Stimulated activated memory B cell treated with anti-CD40 and anti-IgM and Interleukin-4, amounts not matched to agents 10 μg/mL and 1 μg/mL and 100 μg/mL, for 72 hours (primary cell): ENCODE data around the gene RIGI.

ENCODE experiments used
- ATAC-seq: fragments of 150-1000 bp; cut with Tn5 transposase; 2 replicates; pipeline ENCODE4 v1.10.0; 2021
- H3K27ac Mint-ChIP-seq: one replicate; pipeline ENCODE4 v1.8.0; 2022; ENCODE audit warnings: mild to moderate bottlenecking, mixed read lengths
- H3K27me3 Mint-ChIP-seq: one replicate; pipeline ENCODE4 v1.8.0; 2022; ENCODE audit warnings: mixed read lengths
- H3K36me3 Mint-ChIP-seq: one replicate; pipeline ENCODE4 v1.8.0; 2022; ENCODE audit warnings: mixed read lengths
- H3K4me1 Mint-ChIP-seq: one replicate; pipeline ENCODE4 v1.8.0; 2022; ENCODE audit warnings: mixed read lengths
- H3K4me3 Mint-ChIP-seq: one replicate; pipeline ENCODE4 v1.8.0; 2022; ENCODE audit warnings: mild to moderate bottlenecking, moderate library complexity, mixed read lengths
- H3K9me3 Mint-ChIP-seq: one replicate; pipeline ENCODE4 v1.8.0; 2022; ENCODE audit warnings: mixed read lengths

RIGI gene

DNA sequence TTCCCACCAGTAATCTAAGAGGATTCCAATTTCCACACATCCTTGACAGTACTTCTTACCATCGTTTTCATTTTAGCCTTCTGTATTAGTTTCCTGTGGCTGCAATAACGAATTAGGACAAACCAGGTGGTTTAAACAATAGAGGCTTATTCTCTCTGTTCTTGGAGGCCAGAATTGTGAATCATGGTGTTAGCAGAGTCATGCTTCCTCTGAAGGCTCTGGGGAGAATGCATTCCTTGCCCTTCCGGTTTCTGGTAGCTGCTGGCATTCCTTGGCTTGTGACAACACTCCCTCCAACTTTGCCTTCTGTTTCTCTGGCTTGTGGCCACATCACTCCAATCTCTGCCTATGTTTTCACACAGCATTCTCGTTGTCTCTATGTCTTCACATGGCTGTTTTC lies 23.5 kb downstream of the RIGI start:
- peaks cover 10% of the 10 kb centered on the region for H3K36me3 Mint-ChIP-seq
- no peak for ATAC-seq
- no peak overlapping the region for H3K4me3 Mint-ChIP-seq
- H3K27ac Mint-ChIP-seq: no peak overlapping the region
- H3K27me3 Mint-ChIP-seq: no peaks in the 10 kb centered on the region
- H3K9me3 Mint-ChIP-seq: no peaks in the 10 kb centered on the region
- no peaks in the 10 kb centered on the region for H3K4me1 Mint-ChIP-seq

DNA sequence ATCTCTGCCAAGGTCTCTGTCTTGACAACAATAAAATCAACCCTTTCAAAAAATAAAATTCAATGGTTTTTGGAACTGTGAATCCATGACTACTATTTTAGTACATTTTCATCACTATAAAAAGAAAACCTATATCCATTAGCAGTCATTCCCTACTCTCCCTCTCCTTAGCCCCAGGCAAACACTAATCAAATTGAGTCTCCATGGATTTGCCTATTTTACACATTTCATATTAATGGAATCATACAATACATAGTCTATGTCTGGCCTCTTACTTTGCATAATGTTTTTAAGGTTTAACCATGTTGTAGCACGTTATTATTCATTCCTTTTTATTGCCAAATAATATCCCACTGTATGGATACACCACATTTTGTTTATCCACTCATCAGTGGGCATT lies 24.1 kb downstream of the RIGI start:
- Mint-ChIP-seq H3K27ac (no peak overlapping the region), H3K36me3 (peaks cover 11% of the 10 kb centered on the region), H3K9me3 (no peaks in the 10 kb centered on the region)

DNA sequence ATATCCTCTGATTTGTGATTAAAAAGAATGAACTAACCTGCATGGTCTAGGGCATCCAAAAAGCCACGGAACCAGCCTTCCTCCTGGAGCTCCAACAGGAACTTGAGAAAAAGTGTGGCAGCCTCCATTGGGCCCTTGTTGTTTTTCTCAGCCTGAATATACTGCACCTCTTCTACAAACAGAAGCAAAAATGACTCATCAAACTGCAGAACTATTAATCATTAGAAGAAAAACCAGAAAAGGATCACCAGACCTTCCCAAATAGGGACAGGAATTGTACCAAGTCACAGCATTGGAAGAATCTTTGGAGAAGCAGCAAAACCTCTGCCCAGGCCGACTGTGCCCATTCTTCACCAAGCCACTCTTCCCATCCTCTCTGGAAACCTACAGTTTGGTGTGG lies 25.2 kb downstream of the RIGI start:
- Mint-ChIP-seq H3K27ac (no peak overlapping the region), H3K36me3 (peaks cover 22% of the 10 kb centered on the region)
- ATAC-seq: no peak

More for the DNA sequence above, 24.1 kb downstream of the RIGI start:
- Mint-ChIP-seq H3K4me3 (no peak overlapping the region), H3K4me1 (no peaks in the 10 kb centered on the region), H3K27me3 (no peaks in the 10 kb centered on the region)
- no peak for ATAC-seq

DNA sequence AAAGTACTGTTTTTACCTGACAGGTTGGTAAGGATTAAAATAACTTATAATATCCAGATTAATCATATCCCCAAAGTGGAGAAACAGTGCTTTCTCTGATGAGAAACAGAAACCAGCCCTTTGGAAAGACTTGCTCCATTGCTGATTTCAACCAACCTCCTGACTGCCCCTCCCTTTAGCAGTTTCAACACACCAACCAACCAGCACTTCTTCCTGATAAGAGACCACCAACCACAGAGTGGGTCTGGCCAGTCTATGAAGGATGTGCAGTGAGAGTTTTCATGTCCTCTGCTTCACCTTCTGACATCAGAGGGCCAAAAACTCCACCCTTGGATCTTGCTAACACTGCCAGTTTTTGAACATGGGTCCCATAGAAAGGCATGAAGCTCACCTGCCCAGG lies 28.1 kb downstream of the RIGI start:
- no peak overlapping the region for H3K4me3 Mint-ChIP-seq
- no peaks in the 10 kb centered on the region for H3K27me3 Mint-ChIP-seq
- peaks cover 23% of the 10 kb centered on the region for H3K36me3 Mint-ChIP-seq
- ATAC-seq: no peak
- no peak overlapping the region for H3K27ac Mint-ChIP-seq
- H3K9me3 Mint-ChIP-seq: no peaks in the 10 kb centered on the region
- no peaks in the 10 kb centered on the region for H3K4me1 Mint-ChIP-seq

More for the DNA sequence above, 25.2 kb downstream of the RIGI start:
- H3K4me3 Mint-ChIP-seq: no peak overlapping the region
- H3K9me3 Mint-ChIP-seq: no peaks in the 10 kb centered on the region
- H3K27me3 Mint-ChIP-seq: no peaks in the 10 kb centered on the region
- H3K4me1 Mint-ChIP-seq: no peaks in the 10 kb centered on the region

DNA sequence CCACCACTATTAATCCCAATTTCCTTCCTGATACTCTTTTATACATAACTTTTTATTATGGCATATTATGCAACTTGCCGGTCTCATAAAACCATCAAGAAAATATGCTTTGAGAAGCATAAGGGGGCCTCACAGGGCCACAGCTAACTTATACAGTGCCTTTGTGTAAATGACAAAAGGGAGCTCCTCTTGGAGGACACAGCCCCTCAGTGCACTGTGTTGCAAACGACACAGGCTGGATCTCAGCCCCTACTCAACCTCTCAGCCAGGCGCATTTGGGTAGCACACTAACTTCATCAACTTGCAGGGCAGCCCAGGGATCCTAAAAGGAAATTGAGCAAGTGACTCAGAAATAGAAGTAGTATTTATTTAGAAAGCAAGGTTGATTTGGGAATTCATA lies 35.4 kb downstream of the RIGI start:
- Mint-ChIP-seq H3K4me3 (no peak overlapping the region), H3K27me3 (no peaks in the 10 kb centered on the region), H3K27ac (no peak overlapping the region), H3K9me3 (no peaks in the 10 kb centered on the region), H3K36me3 (peaks cover 45% of the 10 kb centered on the region), H3K4me1 (no peaks in the 10 kb centered on the region)
- no peak for ATAC-seq

DNA sequence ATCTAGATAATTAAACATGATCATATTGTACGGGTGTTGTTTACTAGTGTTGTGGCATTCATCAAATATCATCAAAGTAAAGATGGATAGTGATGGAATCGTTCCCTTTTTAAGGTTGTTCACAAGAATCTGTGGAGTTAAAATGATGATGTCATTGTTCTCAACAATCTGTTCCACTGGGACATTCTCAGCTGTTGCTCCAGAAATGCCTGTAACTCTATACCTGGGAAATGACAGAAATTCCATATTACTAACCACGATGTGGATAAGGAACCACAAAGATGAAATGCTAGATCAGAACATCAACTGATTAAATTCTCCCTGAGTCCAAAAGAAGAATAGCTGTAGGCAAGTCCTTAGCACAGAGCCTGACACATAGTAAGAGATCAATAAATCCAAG lies 38.0 kb downstream of the RIGI start:
- H3K27me3 Mint-ChIP-seq: no peaks in the 10 kb centered on the region
- no peak overlapping the region for H3K27ac Mint-ChIP-seq
- no peak for ATAC-seq
- H3K4me3 Mint-ChIP-seq: no peak overlapping the region
- no peaks in the 10 kb centered on the region for H3K9me3 Mint-ChIP-seq
- peaks cover 6% of the 10 kb centered on the region for H3K4me1 Mint-ChIP-seq
- peaks cover 68% of the 10 kb centered on the region for H3K36me3 Mint-ChIP-seq

DNA sequence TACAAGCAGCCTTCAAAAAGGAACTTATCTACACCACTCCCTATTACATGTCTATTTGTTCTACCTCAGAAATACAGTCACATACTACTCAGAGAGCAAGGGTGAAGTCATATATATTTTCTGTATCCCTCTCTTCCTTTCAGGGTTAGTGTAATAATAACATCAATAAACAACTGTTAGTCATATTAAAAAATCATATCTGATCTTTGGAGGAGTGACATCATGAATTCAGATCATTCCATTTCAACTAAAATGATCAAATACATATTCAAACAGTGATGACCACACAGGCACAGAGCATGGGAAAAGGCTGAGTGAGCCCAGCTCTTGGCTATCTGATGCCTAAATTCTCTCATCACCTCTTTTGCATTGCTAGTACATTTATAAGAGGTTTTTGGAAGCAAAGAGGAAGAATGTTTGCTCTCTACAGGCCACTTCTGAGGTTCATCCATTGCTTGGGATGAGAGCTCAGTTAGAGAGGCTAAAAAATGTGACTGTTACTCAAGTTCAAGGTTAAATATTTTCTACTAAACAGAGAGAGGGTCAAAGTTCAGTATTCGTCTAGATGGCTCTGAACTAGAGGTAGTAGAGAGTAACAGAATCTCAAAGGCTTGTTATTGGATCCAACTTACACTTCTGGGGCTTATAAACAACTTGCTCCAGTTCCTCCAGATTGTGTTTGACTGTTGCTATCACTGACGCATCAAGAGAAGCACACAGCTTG lies 39.0 kb downstream of the RIGI start:
- Mint-ChIP-seq H3K27ac (no peak overlapping the region), H3K36me3 (peaks cover 78% of the 10 kb centered on the region)
- ATAC-seq: no peak

DNA sequence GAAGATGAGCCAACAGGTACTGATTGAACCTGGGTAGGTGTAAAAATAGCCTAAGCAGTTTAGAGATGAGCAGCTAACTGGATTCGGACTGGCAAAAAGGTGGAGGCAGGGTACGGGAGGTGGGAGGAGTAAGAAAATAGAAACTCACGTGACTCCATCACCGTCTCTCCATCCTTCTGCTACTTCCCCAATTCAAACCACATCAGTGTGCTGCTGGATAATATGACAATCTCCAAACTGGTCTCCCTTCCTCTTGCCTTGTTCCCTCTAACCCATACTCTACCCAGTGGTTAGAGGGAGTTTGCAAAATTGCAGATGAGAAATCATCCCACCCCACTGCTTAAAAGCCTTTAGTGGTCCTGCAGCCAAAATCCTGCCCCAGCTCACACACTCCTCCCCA lies 42.7 kb downstream of the RIGI start:
- Mint-ChIP-seq H3K4me1 (peaks cover 6% of the 10 kb centered on the region), H3K4me3 (no peak overlapping the region), H3K9me3 (no peaks in the 10 kb centered on the region), H3K27ac (no peak overlapping the region), H3K27me3 (no peaks in the 10 kb centered on the region), H3K36me3 (peaks cover 77% of the 10 kb centered on the region)
- ATAC-seq: no peak

More for the DNA sequence above, 39.0 kb downstream of the RIGI start:
- H3K4me3 Mint-ChIP-seq: no peak overlapping the region
- H3K27me3 Mint-ChIP-seq: no peaks in the 10 kb centered on the region
- H3K4me1 Mint-ChIP-seq: peaks cover 6% of the 10 kb centered on the region
- no peaks in the 10 kb centered on the region for H3K9me3 Mint-ChIP-seq
